Spleen (tissue), 11 donors: ENCODE results near the gene MKLN1. TPM values are rescaled to one million over a fixed set of nuclear protein-coding genes. Genes with fewer than 3 reads are reported as not detected.

Experiments used
- DNase-seq: peaks from one replicate; pipeline ENCODE4 v3.0.0-alpha.2; 2020
- H3K27ac ChIP-seq, 8 donors: fragments of 200-600 bp; sonication (generic) in 7 of 8; 1 replicate in 4 of 8; 2 replicates in 4 of 8; pipeline versions ENCODE4 v1.5.0 to v1.8.0; 2016 to 2021; ENCODE audit warnings: inconsistent platforms in 4 of 8, mild to moderate bottlenecking in 4 of 8, moderate library complexity in 1 of 8
- H3K27me3 ChIP-seq, 7 donors: fragments of 200-600 bp; sonication (generic) in 6 of 7; replicated peaks in 1 of 7; 1 replicate in 4 of 7; 2 replicates in 3 of 7; pipeline versions ENCODE4 v1.5.0 to v1.8.0; 2016 to 2021; ENCODE audit warnings: inconsistent platforms in 3 of 7, mild to moderate bottlenecking in 1 of 7
- H3K36me3 ChIP-seq, 6 donors: fragments of 200-600 bp; sonication (generic) in 5 of 6; 1 replicate in 4 of 6; 2 replicates in 2 of 6; pipeline versions ENCODE4 v1.5.0 to v1.8.0; 2016 to 2021; ENCODE audit warnings: inconsistent platforms in 2 of 6
- H3K4me1 ChIP-seq, 6 donors: fragments of 200-600 bp; sonication (generic) in 5 of 6; 1 replicate in 3 of 6; 2 replicates in 3 of 6; pipeline versions ENCODE4 v1.5.0 to v1.8.0; 2016 to 2021; ENCODE audit warnings: inconsistent platforms in 3 of 6
- H3K4me3 ChIP-seq, 8 donors: fragments of 200-600 bp; sonication (generic) in 7 of 8; 1 replicate in 4 of 8; 2 replicates in 4 of 8; pipeline versions ENCODE4 v1.5.0 to v1.8.0; 2016 to 2021; ENCODE audit warnings: inconsistent platforms in 4 of 8, mild to moderate bottlenecking in 4 of 8, moderate library complexity in 2 of 8
- H3K9me3 ChIP-seq, 8 donors: fragments of 200-600 bp; sonication (generic) in 7 of 8; 1 replicate in 4 of 8; 2 replicates in 4 of 8; pipeline versions ENCODE4 v1.5.0 to v1.8.0; 2016 to 2021; ENCODE audit warnings: inconsistent platforms in 4 of 8
- POLR2A ChIP-seq, 3 donors: fragments of 450-650 bp; IDR thresholded peaks; one replicate each; pipeline ENCODE4 v1.5.1; 2017; ENCODE audit warnings: antibody characterized with exemption in 3 of 3, mild to moderate bottlenecking in 1 of 3
- POLR2AphosphoS5 ChIP-seq, 3 donors: sonication (generic); formaldehyde crosslinking; IDR thresholded peaks; one replicate each; pipeline ENCODE4 v1.5.1; 2017; ENCODE audit warnings: antibody characterized with exemption in 3 of 3
- WGBS, 5 donors: extraction: QIAGEN DNeasy Blood & Tissue Kit in 3 of 5; methylation state at CpG; one replicate each; pipeline versions ENCODE4 v1.1.5 to v1.1.7; 2013 to 2018; 5-methylcytosine and 5-hydroxymethylcytosine counted together
- intact Hi-C: fragments of 100-400 bp; cut with DNase I; formaldehyde crosslinking; loops from one replicate; pipeline ENCODE4 v1.15.0; 2023; ENCODE audit warnings: low total_unique reads
- polyA plus RNA-seq, 3 donors: library from polyadenylated mRNA; stranded (reverse); fragments of 200-250 nt; gene quantifications; one replicate each; pipeline ENCODE4 v1.2.1, GENCODE V29; 2013
- total RNA-seq, 7 donors: library from RNA; depleted of rRNA in 3 of 7; stranded (reverse); fragments of >200 nt in 3 of 7; fragmentation: NEBNext Ultra II Directional in 4 of 7; extraction: Animal tissue kit (Norgen Biotek cat#: 25700) in 4 of 7; gene quantifications; one replicate each; pipeline versions ENCODE4 v1.1.0 to v1.2.1, GENCODE V29; 2016 to 2021
- TF ChIP-seq, protein P1 (sequence below), 11 experiments: fragments of 200-600 bp in 7 of 11; fragments of 450-650 bp in 4 of 11; sonication (generic) in 4 of 11; IDR thresholded peaks in 8 of 11; conservative IDR thresholded peaks in 3 of 11; 1 replicate in 7 of 11; 2 replicates in 4 of 11; pipeline versions ENCODE4 v1.4.0 to v1.8.0; 2016 to 2021; ENCODE audit warnings: antibody characterized with exemption in 11 of 11, inconsistent platforms in 4 of 11, mild to moderate bottlenecking in 1 of 11
- donor health status: healthy with polysubstance abuse.
- donor health status: DM: no; HTN: no; CAD: no; lungs with moderate emphysema.
- donor health status: DM: no; HTN: no; CAD: no.
- donor health status: Bipolar disorder and iron deficiency.
- donor health status: healthy.
- donor health status: DM: no; HTN: no; CAD: no.
- donor health status: DM: yes; HTN: yes; CAD: no.

Gene MKLN1
- total and polyA plus RNA-seq, 10 donors, result 7.1 to 87.4 (median 66.5) TPM

DNA sequence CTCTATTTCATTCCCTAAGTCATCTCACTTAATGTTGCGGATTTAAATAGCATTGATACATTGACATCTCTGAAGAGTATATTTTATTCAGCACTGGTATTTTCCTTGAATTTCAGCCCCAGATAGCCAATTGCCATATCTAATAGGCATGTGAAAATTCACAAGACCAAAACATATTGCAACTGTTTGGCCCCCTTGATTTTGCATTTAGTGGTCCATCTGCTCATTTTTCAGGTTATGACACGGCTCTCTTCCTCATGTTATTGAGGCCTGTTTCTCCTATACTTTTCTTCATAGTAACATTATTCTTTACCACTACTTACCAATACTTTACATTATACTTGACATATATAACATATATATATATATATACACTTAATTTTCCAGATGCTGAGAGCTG is 43.7 kb downstream of the MKLN1 start:
- no peaks in the 10 kb centered on the region for H3K27me3 ChIP-seq
- H3K36me3 ChIP-seq, result peaks cover 0 to 4% (median 0%) of the 10 kb centered on the region in 6 donors
- DNase-seq, result no peak
- WGBS, 5 donors, result 91 to 98% (median 97%) methylated on average over 2 of the region's 2 CpGs
- peaks cover 6 to 91% (median 65%) of the 10 kb centered on the region in 6 donors for H3K4me1 ChIP-seq
- no peak overlapping the region for H3K4me3 ChIP-seq
- H3K27ac ChIP-seq, result no peak overlapping the region
- no peaks in the 10 kb centered on the region for H3K9me3 ChIP-seq
- intact Hi-C loops, result no loop called here
- TF ChIP-seq POLR2AphosphoS5 (IDR thresholded peaks at IDR 0.05) (no peak), POLR2A (IDR thresholded peaks at IDR 0.05) (no peak)
- TF ChIP-seq, protein P1, sequence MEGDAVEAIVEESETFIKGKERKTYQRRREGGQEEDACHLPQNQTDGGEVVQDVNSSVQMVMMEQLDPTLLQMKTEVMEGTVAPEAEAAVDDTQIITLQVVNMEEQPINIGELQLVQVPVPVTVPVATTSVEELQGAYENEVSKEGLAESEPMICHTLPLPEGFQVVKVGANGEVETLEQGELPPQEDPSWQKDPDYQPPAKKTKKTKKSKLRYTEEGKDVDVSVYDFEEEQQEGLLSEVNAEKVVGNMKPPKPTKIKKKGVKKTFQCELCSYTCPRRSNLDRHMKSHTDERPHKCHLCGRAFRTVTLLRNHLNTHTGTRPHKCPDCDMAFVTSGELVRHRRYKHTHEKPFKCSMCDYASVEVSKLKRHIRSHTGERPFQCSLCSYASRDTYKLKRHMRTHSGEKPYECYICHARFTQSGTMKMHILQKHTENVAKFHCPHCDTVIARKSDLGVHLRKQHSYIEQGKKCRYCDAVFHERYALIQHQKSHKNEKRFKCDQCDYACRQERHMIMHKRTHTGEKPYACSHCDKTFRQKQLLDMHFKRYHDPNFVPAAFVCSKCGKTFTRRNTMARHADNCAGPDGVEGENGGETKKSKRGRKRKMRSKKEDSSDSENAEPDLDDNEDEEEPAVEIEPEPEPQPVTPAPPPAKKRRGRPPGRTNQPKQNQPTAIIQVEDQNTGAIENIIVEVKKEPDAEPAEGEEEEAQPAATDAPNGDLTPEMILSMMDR (IDR thresholded peaks at IDR 0.05 in 8 of 11, conservative IDR thresholded peaks at IDR 0.05 in 3 of 11), result no peak

DNA sequence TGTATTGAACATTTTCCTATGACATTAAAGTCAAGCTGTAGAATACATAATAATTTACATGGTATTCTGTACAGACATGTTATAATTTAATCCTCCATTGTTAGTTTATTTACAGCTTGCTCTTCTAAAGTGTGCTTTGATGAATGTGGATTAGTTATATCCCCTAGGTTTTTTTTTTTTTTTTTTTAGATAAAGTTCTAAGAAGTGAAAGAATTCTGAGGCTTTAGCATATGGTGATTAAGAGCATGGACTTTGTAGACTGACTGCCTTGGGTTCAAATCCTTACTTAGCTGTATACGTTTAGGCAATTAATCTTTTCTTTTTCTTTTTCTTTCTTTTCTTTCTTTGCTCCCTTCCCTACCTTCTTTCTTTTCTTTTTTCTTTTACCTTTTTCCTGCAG is 44.9 kb downstream of the MKLN1 start:
- Histone ChIP-seq H3K4me1 (peaks cover 6 to 79% (median 54%) of the 10 kb centered on the region in 6 donors), H3K4me3 (no peak overlapping the region), H3K27ac (no peak overlapping the region), H3K27me3 (no peaks in the 10 kb centered on the region), H3K9me3 (no peaks in the 10 kb centered on the region), H3K36me3 (peaks cover 0 to 11% (median 0%) of the 10 kb centered on the region in 6 donors)
- 90 to 100% (median 93%) methylated on average over 1 of the region's 1 CpG for WGBS, 5 donors
- TF ChIP-seq POLR2AphosphoS5 (IDR thresholded peaks at IDR 0.05) (no peak), POLR2A (IDR thresholded peaks at IDR 0.05) (no peak)
- TF ChIP-seq, protein P1 (IDR thresholded peaks at IDR 0.05 in 8 of 11, conservative IDR thresholded peaks at IDR 0.05 in 3 of 11), result no peak
- DNase-seq, result no peak
- intact Hi-C loops, result no loop called here

DNA sequence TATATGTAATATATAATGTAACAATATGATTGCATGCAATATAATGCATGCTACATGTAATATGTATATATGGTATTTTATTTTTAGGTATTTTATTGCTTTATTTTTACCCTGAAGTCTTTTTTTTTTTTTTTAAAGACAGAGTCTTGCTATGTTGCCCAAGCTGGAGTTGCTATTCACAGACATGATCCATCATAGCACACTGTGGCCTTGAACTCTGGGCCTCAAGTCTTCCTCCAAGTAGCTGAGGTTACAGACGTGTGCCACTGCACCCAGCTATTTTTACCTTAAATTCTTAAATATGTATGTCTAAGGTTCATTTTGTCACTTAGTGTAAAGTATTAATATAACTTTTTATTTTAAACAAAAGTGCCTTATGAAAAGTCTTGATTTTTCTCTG is 47.1 kb downstream of the MKLN1 start:
- no peaks in the 10 kb centered on the region for H3K9me3 ChIP-seq
- intact Hi-C loops, result no loop called here
- no peaks in the 10 kb centered on the region for H3K27me3 ChIP-seq
- no peak overlapping the region for H3K4me3 ChIP-seq
- no peak for TF ChIP-seq POLR2A (IDR thresholded peaks at IDR 0.05)
- TF ChIP-seq, protein P1 (IDR thresholded peaks at IDR 0.05 in 8 of 11, conservative IDR thresholded peaks at IDR 0.05 in 3 of 11), result no peak
- TF ChIP-seq POLR2AphosphoS5 (IDR thresholded peaks at IDR 0.05), result no peak
- no peak overlapping the region for H3K27ac ChIP-seq
- WGBS, 5 donors, result 64 to 90% (median 81%) methylated on average over 1 of the region's 1 CpG
- DNase-seq, result no peak
- H3K36me3 ChIP-seq, result peaks cover 0 to 23% (median 0%) of the 10 kb centered on the region in 6 donors
- peaks cover 6 to 56% (median 37%) of the 10 kb centered on the region in 6 donors for H3K4me1 ChIP-seq

DNA sequence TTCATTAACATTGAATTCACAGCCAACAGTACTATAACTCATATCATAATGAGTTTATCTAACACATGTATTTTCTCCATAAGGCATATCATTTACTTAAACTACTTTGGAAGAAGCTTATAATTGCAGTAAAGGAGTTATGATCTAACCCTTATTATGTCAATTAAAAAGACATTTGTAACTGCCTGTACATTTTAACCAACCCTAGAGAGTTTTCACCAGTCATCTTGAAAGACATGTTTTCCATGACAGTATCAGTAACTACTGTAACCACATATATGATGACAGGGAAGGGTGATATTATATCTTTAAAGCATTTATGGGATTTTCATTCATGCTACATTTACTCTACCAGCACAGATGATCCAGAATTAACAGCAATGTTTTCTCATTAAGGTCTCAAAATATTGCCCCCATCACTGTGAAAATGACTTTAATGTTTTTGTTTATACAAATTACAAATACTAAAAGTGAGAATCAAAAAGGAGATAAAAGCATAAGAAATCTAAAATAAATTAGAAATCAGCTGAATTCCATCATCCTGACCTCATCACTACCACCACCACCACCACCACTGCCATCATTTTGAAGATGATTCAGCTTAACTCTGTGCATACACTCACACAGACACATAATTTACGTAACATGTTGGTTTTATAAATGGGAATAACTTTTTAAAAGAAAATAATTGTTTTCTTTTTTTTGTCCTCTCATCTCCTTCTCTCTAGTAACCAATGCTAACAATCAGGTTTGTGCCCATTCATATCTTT is 53.6 kb downstream of the MKLN1 start:
- intact Hi-C loops, result no loop called here
- 90 to 93% (median 92%) methylated on average over 1 of the region's 1 CpG for WGBS, 5 donors
- Histone ChIP-seq H3K27ac (no peak overlapping the region), H3K4me1 (peaks cover 0 to 21% (median 9%) of the 10 kb centered on the region in 6 donors), H3K36me3 (peaks cover 0 to 21% (median 0%) of the 10 kb centered on the region in 6 donors), H3K9me3 (no peaks in the 10 kb centered on the region), H3K4me3 (no peak overlapping the region), H3K27me3 (no peaks in the 10 kb centered on the region)
- TF ChIP-seq POLR2A (IDR thresholded peaks at IDR 0.05) (no peak), POLR2AphosphoS5 (IDR thresholded peaks at IDR 0.05) (no peak)
- TF ChIP-seq, protein P1 (IDR thresholded peaks at IDR 0.05 in 8 of 11, conservative IDR thresholded peaks at IDR 0.05 in 3 of 11), result no peak
- DNase-seq, result no peak
